Activated gamma-delta T cell treated with Interleukin-2 at 50 U/mL for 16 hours (primary cell): ENCODE measurements around the gene EFNB2.

Source experiments
- DNase-seq: peaks from one replicate; pipeline ENCODE4 v3.0.0-alpha.2; 2020

EFNB2 gene

DNA sequence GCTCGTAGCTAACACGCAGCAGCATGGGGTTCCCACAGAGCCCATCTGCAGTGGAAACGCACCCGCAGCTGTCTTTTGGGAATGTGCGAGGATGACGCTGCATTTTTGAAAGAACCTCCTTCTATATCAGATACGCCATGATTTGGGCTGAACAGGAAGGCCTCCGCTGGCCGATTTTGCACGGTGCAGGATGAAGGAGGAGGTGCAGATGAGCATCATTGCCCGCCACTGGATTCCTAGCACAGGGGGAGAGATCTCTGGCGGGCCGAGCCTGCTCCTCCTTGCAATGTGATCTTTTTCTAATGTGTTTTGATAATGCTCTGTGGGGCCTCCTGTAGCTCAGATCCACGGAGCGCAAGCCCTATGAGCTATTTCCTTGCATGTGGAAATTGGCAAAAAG, 55.5 kb downstream of the EFNB2 start:
- no peak for DNase-seq

DNA sequence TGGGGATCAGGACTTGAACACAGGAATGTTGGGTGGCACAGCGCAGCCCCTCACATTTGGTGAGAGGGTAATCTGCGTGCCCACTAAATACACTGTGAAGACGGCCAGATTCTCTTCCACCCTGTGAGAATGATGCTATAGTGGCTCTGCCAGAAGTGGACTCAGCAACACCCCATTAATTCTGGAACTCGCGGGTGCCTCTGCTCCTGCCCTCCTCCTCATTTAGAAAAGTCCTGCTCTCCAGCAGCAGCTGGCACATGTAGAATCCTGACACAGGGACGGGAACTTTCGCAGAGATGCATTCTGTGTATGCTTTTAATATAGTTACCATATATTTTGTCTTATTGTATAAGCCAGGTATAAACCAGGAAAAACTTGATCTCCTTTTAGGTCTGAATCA, 57.3 kb downstream of the EFNB2 start:
- no peak for DNase-seq

DNA sequence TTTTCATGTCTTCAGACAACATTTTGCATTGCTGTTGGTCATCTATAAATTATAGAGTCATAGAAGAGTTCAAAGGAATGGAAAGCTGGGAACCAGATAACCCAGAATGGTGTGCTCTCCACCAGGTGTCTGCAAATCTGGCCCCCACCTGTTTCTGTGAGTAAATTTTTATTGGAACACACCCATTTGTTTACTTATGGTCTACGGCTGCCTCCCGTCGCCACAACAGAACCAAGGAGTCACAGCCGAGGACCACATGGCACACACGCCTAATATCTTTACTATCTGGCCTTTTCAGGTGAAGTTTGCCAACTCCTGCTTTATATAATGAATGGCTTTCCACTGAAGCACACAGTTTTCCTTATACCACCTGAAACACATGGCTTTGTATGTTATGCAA, 58.2 kb downstream of the EFNB2 start:
- no peak for DNase-seq

- DNase-seq, result no peak
These were observed 59.6 kb downstream of the EFNB2 start for GRCh38 chr13:106475852-106476251.

DNA sequence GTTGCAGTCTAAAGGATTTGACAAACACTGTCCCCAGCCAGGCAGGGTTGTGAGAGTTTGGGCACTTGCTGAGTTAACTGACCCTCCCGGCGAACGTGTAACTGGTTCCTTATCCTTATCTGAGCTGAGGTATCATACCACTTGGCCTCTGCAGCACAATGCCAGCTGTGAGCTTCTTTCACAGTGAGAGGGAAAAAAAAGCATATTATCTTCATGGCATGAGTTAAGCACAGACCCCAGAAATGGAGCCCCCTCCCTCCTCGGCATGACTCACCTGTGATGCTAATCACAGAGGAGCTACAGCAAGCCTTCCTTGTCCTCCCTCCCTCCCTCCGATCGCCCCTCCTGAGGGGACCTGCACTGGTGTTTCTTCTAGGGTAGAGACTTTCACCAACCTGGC, 60.5 kb downstream of the EFNB2 start:
- DNase-seq, result no peak

- no peak for DNase-seq
These were observed 62.3 kb downstream of the EFNB2 start for GRCh38 chr13:106473154-106473553.

- DNase-seq, result no peak
These were observed 62.8 kb downstream of the EFNB2 start for GRCh38 chr13:106472621-106473020.

DNA sequence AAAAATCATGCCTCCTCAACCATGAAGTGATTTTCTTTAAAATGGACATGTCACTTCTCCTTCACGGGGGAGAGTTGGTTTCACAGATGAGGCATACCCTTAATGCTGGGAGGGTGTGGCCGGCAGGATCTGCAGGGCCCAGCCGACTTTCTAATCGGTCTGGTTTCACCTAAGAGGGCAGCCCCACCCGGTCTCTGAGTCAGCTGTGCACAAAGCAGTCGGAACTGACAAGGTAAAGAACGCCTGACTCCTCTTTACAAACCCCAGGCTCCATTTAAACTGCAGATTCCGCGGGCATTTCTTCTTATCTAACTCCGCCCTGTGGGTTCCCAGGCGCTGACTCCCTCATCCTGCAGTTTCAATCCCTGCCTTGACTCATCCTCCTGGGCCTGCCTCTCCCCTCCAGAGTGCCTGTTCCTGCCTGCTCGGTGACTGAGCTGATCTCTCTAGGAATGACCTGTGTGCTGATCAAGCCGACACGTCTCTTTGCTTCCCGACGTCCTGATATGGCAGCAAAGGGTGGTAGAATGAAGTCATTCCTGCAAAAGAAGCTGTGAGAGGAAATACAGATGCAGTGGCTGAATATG, 63.4 kb downstream of the EFNB2 start:
- no peak for DNase-seq

- no peak for DNase-seq
These were observed 64.9 kb downstream of the EFNB2 start for GRCh38 chr13:106470576-106470975.

GRCh38 chr13:106468744-106469590, 66.5 kb downstream of the EFNB2 start:
- DNase-seq, result no peak

DNA sequence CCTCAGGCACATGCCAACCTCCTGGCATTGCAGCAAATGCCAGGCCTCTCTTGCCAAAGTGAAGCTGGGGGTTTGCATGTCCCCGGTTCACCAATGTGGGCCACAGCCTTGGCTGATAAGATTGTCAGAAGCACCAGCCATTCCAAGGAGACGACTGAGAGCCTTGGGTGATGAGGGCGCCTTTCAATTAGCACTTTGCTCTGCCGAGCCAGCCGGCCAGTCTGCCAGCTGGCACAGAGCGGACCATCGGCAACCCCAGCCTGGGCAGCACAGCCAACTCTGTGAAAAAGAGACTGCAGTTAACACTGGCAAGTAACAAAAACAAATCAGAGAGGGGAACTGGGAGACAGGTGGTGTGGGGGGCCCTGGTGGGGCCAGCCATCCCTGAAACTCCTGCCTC, 67.3 kb downstream of the EFNB2 start:
- DNase-seq, result no peak

DNA sequence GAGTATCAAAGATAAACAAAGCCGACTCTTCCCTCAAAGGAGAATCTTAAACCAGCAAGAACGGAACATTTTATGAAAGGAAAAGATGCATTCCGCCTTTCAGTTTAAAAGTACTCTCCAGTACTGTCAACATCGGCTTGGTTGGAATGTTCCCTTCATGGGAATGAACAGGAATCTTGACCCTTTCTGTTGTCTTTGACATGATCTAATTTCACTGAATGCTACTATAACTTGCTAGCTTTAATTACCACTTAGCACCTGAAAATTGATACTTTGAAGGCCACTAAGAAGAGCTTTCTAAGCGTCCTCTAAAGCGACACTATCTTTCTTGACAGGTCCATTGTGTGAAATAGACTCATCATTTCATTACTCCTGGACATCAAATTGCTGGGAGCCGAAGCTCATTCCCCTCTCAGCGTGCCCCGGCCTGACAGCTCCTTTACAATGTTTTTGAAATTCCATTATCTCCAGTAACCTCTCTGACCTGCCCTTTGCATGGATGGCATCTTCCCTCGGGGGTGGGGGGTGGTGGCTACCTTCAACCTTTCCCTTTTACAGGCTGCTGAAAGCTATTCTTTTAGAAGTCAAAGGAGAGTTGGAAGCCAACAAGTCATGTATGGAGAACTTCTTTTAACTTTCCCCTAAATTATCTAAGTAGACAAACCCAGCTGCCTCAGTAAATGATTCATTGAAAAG, 67.9 kb downstream of the EFNB2 start:
- no peak for DNase-seq

GRCh38 chr13:106466691-106467426, 68.6 kb downstream of the EFNB2 start:
- no peak for DNase-seq

GRCh38 chr13:106464076-106464475, 71.4 kb downstream of the EFNB2 start:
- DNase-seq, result no peak

DNA sequence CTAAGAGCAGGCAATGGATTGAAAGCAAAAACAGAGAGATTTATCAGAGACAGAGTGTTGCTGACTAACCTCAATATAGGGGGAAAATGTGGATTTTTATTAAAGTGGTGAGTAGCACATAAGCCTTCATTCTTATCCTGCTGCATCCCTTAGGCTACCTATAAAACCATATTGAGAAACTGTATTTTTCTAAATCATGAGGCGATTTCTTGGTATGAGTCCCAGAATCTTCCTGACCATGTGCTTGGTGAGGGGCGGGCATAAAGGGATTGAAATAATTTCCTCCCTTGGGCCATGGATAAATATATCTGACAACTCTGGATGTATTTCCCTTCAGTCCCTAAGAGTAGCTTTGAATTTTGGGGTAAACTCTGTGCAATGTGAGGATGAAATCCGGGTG, 72.8 kb downstream of the EFNB2 start:
- no peak for DNase-seq

- no peak for DNase-seq
These were observed 79.7 kb downstream of the EFNB2 start for GRCh38 chr13:106455777-106456176.

DNA sequence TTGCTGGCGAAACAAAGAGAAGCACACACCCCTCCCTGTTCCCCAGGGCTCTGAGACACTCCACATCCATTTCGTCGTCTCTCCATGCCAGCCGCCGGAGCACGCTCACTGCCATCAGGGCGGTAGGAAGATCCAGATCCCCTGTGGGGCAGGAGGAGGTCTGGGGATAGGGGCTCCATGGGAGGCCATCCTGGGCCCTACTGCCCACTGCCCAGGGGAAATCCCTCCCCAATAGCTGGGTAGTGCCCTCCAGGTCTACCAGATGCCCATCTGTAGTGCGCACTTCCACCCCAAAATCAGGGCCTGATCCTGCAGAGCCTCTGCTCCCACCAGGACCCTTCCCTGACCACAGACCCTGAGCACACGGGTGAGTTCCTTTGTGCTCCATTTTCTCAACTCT, 80.3 kb downstream of the EFNB2 start:
- DNase-seq, result no peak

DNA sequence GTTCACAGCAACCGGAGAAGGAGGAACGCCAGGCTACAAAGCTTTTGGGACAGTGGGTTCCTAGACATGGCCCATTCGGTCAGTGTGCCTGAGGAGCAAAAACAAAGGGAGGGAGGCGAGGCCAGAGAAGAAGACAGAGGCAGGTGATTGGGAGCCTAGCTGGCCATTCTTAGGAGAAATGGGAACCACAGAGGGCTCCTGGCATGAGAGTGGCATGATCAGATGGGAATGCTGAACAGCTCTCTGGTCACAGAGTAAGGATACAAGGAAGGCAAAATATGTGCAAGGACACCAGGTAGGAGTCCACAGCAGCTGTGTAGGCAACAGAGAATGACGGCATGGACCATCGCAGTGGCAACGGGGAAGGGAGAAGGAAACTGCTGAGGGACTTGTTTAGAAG, 82.4 kb downstream of the EFNB2 start:
- no peak for DNase-seq

- DNase-seq, result no peak
These were observed 84.5 kb downstream of the EFNB2 start for GRCh38 chr13:106450991-106451390.

DNA sequence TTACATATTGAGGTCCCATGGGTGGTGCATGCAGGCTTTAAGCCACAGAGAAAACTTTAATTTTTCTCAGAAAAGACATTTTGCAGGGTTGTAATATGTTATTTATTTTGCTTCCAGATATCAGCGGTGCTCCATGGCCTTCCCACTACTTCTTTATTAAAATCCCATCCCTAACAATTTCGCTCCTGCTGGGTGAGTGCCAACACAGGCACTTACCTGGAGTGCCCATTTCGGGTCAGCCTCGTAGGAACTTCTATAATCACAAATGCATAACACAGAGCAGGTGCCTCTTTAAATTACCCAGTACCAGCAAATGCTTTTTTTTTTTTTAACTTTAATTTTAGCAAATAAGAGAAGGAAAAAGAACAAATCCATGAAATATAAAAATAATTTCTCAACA, 86.4 kb downstream of the EFNB2 start:
- no peak for DNase-seq

DNA sequence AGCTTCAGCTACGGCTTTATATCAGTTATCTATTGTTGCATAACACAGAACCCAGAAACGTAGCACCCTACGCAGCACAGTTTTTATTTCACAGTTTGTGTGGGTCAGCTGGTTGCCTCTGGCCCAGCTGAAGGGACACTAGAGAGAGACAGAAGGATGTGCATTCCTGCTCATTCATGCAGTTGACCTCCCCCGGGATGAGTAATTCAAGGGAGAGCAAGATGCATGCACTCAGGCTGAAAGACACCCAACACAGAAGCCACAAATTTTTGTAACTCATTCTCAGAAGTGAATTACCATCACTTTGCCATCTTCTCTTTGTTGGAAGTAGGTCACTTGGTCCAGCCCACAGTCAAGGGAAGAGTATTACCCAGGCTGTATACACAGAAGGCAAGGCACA, 89.5 kb downstream of the EFNB2 start:
- DNase-seq, result no peak

- DNase-seq, result no peak
These were observed 91.7 kb downstream of the EFNB2 start for GRCh38 chr13:106443607-106444322.

DNA sequence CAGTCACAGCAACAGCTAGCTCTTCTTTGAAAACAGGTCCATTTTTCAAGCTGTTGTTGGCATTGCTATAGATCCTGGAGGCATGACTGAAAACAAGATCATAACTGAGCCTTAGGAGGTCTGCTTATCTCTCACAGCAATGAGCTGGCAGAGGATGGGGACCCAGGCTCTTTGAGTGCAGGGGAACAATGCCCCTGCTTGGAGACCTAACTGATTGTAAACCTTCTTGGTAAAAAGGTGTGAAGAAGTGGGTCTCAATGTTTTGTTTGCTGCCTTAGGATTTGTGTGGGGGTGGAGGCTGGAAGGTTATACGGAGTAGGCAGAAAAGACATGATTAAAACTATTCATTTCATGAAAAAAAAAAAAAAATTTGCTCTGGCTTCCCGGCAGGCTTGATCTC, 94.6 kb downstream of the EFNB2 start:
- no peak for DNase-seq
